ENCODE results near the gene LLPH.

LLPH gene

DNA sequence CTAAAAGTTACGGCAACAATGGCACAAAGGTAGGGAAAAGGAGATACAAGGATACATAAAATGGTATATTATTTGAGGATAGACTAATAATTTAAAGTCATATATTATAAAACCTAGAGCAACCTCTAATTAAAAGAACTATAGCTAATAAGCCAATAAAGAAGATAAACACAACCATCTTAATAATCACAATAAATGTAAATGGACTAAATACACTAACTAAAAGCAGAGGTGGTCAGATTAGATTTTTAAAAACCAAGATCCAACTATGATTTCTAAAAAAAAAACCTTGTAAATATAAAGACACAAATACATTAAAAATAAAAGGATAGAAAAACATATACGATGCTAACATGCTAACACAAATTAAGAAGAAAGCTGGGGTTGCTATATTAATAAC lies 10.7 kb upstream of the LLPH start:
- no peak for DNase-seq

DNA sequence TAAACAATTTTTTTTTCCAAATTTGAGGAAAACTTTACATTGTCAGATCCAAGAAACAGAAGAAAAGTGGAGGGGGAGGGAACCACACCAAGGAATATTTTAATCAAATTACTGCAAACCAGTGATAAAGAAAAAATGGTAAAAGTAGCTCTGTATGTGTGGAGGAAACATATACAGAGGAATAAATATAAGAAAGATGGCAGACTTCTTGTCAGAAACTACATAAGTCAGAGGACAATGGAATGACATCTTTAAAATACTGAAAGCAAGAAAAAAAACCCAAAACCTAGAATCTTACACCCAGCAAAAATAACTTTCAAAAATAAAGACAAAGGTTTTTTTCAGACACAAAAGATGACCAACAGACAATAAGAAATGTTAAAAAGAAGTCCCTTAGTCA lies 10.2 kb upstream of the LLPH start:
- DNase-seq, result no peak

DNA sequence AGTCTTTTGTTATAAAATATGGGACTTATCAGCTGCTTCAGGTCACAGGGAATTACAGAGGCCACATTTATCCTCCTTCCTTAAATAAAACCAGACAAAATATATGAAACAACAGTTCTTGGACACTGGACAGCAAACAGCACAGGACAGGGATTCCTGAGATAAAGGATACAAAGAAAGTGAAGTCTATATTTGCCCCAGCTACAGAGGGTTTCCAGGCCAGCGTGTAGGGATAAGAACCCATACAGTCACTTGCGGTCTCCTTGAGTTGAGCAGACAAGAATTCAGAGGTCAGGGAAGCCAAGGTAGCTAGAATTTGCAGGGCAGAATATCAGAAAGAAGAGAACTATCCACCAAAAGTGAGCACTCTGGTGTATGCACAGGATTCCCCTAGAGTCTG lies 8.8 kb upstream of the LLPH start:
- no peak for DNase-seq

DNA sequence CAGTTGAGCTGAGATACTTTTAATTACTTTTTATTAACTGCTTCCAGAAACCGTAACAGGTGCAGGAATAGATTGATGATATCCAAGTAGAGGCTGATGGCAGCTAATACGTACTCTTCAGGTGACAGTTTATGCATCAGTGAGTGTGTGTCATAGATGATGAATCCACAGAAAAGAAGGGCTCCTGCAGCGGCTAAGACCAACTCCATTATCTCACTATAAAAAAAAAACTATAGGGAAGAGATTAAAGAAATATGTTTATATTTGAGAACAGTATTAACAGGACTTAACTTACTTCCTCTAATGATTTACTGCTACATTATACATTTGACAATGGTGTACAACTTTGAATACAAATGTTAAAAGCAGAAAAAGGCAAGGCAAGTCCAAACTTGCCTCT lies 7.4 kb upstream of the LLPH start:
- DNase-seq, result no peak

DNA sequence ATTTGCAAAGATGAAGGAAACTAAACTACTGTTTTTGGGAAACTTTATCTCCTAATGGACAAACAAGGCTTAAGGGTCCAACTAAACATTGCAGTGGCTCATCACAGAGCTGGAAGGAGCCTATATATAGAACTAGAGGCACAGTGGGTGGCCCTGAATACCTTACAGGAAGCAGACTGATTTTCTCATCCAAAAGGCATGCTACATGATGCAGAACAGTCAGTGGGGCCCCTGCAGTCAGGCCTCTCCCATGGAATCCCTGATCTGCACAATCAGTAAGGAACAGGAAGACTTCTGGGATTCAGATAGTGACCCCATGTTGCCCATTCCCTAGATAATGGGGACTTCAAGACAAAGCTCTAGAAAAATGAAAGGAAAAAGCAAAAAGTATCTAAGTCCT lies 1.9 kb upstream of the LLPH start:
- DNase-seq, result no peak

DNA sequence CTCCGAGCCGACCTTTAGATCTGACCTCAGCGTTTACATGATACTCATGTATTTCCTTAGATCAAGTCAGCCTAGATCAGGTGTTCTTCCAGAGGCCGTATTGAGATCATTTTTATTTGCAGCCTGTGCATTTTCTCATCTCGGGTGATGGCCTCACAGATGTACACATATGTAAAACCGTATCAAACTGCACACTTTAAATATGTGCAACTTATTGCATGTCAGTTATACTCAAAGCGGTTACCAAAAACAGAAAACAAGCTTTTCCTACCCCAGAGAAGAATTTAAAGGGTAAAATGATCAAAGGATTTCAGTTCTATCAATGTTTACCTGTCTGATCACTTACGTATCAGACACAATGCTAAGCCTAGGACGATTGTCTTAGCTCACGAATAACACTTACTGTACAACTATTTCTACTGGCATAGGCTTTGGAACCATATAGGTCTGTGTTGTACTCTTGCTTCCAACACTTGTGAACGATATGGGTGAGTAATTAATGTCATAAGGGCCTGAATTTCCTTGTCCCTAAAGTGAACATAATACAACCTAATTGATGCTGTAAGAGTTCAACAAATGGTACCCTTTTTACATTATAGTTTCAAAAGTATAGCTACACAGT lies 628 bp upstream of the LLPH start:
- DNase-seq, result no peak

DNA sequence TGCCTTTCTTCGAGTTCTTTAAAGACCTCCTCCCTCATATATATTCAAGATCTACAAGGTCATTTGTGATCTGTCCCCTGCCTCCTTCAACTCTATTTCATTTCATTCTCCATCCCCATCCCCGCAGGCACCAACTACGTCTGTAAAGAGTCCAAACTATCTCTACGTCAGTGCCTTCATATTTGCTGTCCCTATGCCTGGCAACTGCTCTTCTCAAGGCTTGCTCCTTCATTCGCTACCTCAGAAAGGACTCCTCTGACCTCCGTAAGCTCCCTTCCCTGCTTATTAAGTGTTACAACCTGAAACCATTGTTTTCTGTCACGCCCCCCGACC lies 650 bp downstream of the LLPH start:
- no peak for DNase-seq

DNA sequence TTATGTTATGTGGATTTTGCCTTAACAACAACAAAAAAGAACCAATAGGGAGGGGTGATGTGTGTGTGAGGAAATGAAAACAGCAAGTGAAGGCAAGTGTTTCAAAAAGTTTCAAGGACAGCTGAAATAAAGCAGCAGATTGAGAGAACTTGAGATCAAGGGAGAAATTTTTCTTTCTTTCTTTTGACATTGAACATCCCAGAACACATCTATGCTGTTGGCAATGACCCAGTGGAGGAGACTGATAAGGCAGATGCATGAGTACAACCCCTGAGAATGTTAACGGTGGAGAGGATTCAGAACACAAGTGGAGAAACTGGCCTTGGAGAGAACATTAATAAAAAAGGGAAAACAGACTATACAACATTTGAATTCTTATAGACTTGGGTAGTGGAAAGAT lies 2.9 kb downstream of the LLPH start:
- no peak for DNase-seq

DNA sequence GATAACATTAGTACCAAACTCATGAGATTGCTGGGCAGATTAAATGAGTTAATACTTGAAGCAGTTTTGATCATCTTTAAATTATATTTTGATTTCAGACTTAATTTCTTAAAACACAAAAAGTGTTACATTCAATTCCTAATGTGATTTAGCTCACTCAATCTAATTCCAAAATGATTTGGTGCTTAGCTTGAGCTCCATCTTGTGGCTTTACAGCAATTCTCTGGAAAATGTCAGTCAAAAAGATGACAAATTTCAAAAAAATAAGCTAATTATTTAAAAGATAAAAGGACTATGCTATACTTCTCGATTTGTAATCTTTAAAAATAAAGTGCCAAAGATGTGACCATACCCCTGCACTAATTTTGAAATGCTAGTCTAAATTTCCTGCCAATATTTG lies 10.1 kb downstream of the LLPH start:
- DNase-seq, result no peak

DNA sequence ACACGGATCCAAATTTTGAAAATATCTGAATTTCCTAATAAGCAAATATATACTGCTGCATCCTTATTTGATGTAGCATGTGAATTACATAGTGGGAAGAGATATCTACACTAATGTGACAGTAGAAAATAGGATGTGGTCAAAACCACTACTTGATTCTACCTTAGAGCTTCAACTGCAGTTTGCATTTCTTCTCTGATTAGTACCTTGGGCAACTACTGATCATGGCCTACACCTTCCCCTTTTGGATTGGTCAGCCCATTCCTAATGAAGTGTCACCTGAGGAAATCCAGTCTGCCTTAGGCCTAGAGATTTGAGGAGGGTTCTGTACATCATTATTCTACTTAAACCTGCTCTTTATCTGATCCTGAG lies 10.7 kb downstream of the LLPH start:
- DNase-seq, result no peak

DNA sequence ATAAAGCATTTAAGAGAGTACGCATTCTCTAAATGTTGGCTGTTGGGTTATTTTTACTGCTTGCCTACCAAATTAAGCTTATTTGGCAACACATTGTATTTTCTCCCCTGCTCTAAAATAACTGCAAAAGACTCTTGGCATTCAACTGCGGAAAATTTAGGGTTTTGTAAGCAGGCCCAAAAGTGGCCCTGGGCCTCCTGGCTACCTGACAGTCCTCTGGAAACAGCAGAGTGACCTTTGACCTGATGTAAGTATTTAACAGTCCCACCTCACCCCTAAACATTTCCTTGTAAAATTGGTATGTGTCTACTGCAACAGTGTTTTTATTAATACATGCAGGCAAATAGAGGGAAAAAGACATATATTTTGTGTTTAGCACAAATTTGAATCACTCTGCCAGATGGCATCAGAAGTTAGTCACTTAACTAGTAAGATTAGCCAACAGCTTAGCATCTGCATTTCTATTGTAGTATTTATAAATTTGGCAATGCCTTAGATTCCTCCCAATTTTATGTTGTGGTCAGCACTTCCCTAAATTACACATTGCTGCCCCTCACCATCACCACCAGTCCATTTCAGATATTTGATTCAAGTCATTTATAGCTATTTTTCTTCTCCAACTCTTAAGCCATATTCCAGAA lies 11.2 kb downstream of the LLPH start:
- no peak for DNase-seq

DNA sequence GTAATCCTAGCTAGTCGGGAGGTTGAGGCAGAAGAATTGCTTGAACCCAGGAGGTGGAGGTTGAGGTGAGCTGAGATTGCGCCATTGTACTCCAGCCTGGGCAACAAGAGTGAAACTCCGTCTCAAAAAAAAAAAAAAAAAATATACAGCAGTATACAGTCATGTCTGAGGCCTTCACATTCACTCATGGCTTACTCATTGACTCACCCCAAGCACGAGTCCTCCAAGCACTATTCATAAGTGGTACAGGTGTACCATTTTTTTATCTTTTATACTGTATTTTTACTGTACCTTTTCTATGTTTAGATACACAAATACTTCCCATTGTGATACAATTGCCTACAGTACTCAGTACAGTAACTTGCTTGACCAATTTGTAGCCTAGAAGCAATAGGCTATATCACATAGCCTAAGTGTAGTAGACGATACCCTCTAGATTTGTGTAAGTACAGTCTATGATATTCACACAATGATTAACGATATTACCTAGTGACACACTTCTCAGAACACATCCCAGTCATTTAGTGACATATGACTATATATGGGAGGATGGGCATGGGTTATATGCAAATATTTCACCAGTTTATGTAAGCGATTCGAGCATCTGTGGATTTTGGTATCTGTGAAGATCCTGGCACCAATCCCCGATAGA lies 12.2 kb downstream of the LLPH start:
- no peak for DNase-seq

DNA sequence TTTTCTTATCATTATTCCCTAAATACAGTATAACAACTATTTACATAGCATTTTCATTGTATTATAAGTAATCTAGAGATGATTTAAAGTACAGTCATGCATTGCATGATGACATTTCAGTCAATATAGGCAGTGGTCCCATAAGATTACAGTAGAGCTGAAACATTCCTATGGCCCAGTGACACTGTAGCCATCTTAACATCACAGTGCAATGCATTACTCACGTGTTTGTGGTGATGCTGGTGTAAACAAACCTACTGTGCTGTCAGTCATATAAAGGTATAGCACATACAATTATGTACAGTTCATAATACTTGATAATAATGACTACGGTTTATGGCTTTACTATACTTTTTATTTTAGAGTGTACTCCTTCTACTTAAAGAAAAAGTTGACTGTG lies 13.3 kb downstream of the LLPH start:
- no peak for DNase-seq

DNA sequence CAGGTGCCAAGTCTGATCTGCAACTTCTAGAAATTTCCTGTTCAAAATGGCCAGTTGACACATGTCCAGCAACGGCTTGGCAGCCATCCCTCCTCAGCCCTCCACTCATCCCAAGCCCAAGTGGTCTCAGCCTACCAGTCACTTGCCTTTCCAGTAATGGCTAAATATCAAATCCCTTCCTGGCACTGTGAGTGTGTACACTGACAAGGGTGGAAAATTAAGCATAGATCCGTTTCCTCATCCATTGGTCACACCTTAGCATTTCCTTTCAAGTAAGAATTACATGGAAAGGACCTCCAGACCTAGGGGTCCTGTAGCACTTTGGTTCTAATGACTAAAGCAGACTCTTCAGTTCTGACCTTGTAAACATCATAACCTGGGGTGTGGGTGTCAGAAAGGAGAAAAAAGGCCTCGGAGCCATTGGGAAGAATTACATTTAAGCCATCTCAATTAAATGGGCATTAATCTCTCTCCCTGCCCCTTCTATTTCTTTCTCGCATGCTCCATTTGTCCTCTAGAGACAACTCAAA lies 15.4 kb downstream of the LLPH start:
- DNase-seq, result no peak

DNA sequence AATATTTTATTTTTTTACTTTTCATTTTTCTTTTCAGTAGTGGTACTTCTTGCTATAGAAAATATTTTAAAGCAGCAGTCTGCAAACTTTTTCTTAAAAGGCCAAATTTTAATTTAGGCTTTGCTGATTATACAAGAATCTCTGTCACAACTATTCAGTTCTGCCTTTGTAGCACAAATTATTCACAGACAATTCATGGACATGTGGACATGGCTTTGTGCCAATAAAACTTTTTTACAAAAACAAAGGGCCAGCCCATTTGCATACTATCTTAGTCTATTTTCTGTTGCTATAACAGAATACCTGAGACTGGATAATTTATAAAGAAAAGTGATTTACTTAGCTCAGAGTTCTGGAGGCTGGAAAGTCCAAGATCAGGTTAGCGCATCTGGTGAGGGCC lies 17.1 kb downstream of the LLPH start:
- no peak for DNase-seq

DNA sequence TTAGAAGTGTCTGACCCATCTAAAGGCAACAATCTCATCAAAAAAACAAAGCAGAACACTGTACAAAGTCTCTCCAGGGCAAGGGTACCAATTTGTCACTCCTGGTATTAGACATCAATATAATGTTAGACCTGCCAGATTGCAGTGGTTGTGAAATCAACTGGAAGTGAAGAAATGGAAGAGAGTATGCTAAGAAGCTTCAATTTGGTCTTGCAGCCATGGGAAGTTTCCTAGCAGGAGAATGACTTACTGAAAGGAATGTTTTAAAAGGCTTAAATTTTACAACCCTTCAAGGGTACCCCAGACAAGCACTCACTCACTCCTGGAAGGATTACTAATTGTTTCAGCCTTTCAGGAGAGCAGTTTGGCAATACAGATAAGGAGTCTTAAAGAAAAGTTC lies 18.9 kb downstream of the LLPH start:
- DNase-seq, result no peak

DNA sequence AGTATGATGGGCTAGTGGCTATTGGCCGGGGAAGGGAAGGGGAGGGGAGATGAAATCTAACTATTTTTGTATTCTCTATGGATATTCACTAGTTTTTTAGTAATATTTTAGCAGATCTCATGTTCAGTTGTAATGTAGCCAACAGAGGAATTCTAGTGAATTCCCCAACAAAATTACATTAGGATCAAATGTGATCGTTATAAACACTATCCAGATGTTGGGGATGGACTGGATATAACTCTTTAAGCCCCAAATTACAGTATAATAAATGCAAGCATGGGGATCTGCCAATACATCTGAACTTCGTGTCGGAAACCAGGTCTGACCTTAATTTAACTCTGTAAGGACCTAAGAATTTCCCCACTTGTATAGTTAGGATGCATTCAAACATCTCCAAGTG lies 21.5 kb downstream of the LLPH start:
- DNase-seq, result no peak

DNA sequence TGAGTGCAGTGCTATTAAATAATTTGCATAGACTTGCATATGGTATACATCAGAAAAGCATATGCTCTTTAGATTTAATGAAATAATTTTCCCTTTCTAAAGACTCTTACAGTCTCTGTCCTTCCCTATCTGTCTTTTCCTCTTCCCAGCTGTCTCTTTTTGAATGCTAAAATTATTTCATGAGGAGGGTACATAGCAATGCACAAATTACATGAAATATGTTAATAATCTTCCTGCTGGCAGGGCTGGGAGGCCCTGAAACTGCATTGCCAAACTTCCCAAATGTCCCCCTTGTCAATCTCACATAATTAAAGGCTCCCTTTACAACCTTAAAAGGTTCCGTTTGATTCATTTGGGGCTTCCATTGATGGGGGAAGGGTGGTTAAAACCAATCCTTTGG lies 22.2 kb downstream of the LLPH start:
- no peak for DNase-seq

DNA sequence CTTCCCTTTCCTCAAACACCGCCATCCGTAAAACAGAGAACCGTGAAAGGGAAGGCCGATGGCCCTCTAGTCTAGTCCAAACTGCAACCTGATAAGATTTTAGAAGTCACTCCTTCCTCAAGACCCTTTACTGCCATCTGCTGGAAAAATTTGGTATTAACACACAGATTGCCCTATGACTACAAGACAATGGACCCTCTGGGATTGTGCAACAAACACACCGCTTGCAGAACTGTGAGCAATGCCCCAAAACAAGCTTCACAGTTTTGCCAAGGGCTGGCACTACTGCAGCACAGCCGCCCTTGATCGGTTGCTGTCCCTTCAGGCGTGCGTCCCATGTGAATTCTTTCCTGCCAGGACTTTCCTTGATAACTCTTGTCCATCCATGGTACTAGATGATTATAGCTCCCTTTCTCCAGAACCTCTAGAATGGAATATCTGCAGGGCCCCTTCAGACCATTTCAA lies 23.1 kb downstream of the LLPH start:
- DNase-seq, result peak; percentile 15

DNA sequence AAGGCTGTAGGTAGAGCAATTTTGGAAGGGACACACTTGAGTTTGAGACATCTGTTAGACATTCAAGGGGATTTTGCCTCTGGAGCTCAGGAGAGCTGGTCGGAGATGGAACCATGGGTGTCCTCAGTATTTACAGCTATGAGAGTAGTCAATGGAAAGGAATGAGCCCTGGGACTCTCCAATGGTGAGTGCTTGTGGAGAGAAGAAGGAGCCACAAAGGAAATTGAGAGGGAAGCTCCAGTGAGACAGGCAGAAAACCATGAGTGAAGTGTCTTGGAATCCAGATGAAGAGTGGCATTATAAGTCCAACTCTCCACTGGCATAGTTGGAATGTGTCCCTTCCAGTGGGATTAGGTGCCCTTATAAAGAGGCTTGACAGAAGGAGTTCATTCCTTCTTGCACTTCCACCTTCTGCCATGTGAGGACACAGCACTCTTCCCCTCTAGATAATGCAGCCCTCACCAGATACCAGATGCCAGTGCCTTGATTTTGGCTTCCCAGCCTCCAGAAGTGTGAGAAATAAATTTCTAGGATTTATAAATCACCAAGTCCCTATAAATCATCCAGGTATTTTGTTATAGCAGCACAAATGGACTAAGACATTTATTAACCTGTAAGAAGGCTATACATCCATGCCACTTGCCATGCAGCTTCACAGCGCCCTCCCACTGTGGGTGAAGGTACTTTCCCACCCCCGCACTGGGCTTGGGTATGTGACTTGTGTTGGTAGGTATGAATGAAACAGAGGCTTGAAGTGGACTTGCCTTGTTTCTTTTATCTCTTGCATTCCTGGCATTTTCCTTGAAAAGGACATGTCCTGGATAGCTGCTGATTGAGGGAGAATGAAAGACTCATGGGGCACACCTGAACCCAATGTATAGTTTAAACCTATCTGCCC lies 27.3 kb downstream of the LLPH start:
- DNase-seq, result no peak

DNA sequence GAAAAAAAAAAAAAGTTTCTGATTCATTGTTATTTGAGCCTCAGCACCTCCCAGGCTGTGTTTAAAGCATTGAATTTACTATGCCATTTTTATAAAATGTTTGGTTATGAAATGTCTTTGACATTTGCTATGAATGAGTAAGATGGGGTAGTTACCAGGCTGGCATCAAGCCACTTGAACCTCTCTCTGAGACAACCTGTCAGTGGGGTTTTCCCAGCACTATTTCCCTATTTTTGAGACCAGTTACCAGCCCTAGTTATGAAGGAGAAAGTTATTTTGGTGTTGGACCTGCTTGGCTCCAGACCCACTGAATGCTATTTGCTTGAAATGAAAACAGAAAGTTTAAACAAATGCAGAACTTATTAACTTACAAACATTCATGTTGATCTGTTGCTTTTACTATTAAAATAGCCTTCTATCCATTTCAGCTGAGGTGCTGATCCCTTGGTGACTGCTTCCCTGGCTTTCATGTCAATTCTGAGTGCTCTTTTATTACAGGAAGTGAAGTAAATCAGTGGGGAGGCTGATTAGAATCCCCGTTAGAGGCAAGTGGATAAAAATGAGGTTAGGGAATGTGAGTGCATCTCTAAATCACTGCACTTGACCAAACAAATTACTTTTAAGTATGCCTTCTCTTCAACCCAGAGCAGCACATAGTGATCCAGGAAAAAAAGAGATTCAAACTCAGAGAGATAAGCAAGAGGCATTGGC lies 37.8 kb downstream of the LLPH start:
- no peak for DNase-seq

DNA sequence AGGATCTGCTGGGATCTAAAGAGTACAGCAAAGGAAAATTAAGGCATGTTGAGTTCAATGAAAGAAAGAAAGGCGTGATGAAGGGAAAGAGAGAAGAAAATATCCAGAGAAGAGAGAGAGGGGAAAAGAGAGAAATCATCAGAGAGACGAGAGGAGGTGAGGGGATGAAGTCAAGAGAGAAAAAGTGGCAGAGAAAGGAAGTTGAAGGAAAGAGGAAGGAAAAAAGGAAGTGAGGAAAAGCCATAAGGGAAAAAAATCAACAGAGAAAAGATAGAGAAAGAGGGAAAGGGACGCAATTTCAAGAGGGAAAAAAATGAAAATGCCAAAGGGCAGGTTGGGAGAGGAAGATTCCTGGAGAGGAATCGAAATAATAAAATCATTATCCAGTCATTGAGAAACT lies 40.4 kb downstream of the LLPH start:
- no peak for DNase-seq

DNA sequence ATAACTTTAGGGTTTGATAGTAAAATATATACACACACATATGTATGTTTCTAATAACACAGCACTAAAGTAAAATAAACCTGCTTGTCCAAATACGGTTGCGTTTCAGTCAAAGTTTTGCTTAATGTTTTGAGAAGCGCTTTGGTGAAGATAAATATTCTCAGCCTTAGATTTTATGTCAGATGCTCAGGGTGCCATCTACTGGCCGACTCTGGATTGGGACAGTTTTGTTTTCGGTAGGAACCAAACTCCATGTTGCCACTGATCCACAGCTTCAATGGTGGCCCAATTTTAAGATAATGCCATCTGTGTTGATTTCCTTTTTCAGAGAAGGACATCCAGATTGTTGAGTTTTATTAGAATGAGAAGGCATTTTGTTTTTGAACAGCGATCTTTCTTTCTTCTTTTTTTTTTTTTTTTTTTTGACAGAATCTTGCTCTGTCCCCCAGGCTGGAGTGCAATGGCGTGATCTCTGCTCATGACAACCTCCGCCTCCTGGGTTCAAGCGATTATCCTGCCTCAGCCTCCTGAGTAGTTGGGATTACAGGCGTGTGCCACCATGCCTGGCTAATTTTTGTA lies 43.1 kb downstream of the LLPH start:
- no peak for DNase-seq

Data from NK-92 treated with Interleukin-12 subunit alpha and Interleukin-12 subunit beta, amount 100 ng/mL, for 24 hours (cell line).